Natural killer cell (primary cell): Measurements from ENCODE around the gene RPS5. TPM values are rescaled to one million over a fixed set of nuclear protein-coding genes. Genes with fewer than 3 reads are reported as not detected.

Experiments
- ATAC-seq, 3 donors: fragments of 150-1000 bp in 2 of 3; fragments of 200-7000 bp in 1 of 3; cut with Tn5 transposase; 1 replicate in 1 of 3; 2 replicates in 2 of 3; pipeline ENCODE4 v1.10.0; 2021; ENCODE audit warnings: mild to moderate bottlenecking in 2 of 3, moderate library complexity in 2 of 3
- DNase-seq, 2 donors: peaks; one replicate each; pipeline versions ENCODE4 v3.0.0 to v3.0.0-alpha.2; 2013 to 2021; ENCODE audit warnings: mixed read lengths in 1 of 2
- H3K27ac ChIP-seq: one replicate; pipeline ENCODE4 v1.5.1; 2013; ENCODE audit warnings: mild to moderate bottlenecking, low read length
- H3K27me3 ChIP-seq: one replicate; pipeline ENCODE4 v1.6.1; 2013; ENCODE audit warnings: low read length; ENCODE audit not compliant: control insufficient read depth, insufficient read depth
- H3K36me3 ChIP-seq: one replicate; pipeline ENCODE4 v1.6.1; 2013; ENCODE audit warnings: low read length; ENCODE audit not compliant: control insufficient read depth, insufficient read depth
- H3K4me1 ChIP-seq: one replicate; pipeline ENCODE4 v1.6.1; 2013; ENCODE audit warnings: low read length; ENCODE audit not compliant: control insufficient read depth, insufficient read depth
- H3K4me3 ChIP-seq: one replicate; pipeline ENCODE4 v1.5.1; 2013; ENCODE audit warnings: low read length
- H3K9me3 ChIP-seq: one replicate; pipeline ENCODE4 v1.6.1; 2013; ENCODE audit warnings: low read length; ENCODE audit not compliant: control insufficient read depth, insufficient read depth
- H3K27ac Mint-ChIP-seq, 2 donors: one replicate each; pipeline ENCODE4 v1.8.0; 2022; ENCODE audit warnings: mild to moderate bottlenecking in 2 of 2, mixed read lengths in 2 of 2, moderate library complexity in 1 of 2
- H3K27me3 Mint-ChIP-seq, 2 donors: one replicate each; pipeline ENCODE4 v1.8.0; 2022; ENCODE audit warnings: low read depth in 2 of 2, mixed read lengths in 2 of 2
- H3K36me3 Mint-ChIP-seq: one replicate; pipeline ENCODE4 v1.8.0; 2022; ENCODE audit warnings: mixed read lengths
- H3K4me1 Mint-ChIP-seq, 2 donors: one replicate each; pipeline ENCODE4 v1.8.0; 2022; ENCODE audit warnings: mixed read lengths in 2 of 2
- H3K4me3 Mint-ChIP-seq: one replicate; pipeline ENCODE4 v1.8.0; 2022; ENCODE audit warnings: mild to moderate bottlenecking, moderate library complexity, mixed read lengths
- H3K9me3 Mint-ChIP-seq, 2 donors: one replicate each; pipeline ENCODE4 v1.8.0; 2022; ENCODE audit warnings: mixed read lengths in 2 of 2
- CTCF ChIP-seq: fragments of 200-600 bp; IDR thresholded peaks from one replicate; pipeline ENCODE4 v1.8.0; 2022; ENCODE audit warnings: antibody characterized with exemption
- WGBS: methylation state at CpG from one replicate; pipeline ENCODE4 v1.1.7; 2013; ENCODE audit warnings: missing lambda C conversion rate; ENCODE audit not compliant: insufficient coverage; 5-methylcytosine and 5-hydroxymethylcytosine counted together
- intact Hi-C: fragments of 100-400 bp; cut with micrococcal nuclease; formaldehyde crosslinking; loops from one replicate; pipeline ENCODE4 v1.14.2; 2022
- total RNA-seq, 4 donors: library from RNA; stranded (reverse); fragments of 120-200 nt in 1 of 4; gene quantifications; one replicate each; pipeline versions ENCODE4 v1.2.3 to v1.2.4, GENCODE V29; 2013 to 2022

RPS5 gene
- total RNA-seq, 3 donors from 2014 or later (not counting 1 experiment from before 2014, with no cell fraction given) = 406 to 580 (median 525) TPM

GRCh38 chr19:58351990-58352755 is 34.9 kb upstream of the RPS5 start:
- Histone ChIP-seq H3K9me3 (no peaks in the 10 kb centered on the region), H3K27me3 (no peaks in the 10 kb centered on the region), H3K36me3 (no peaks in the 10 kb centered on the region), H3K4me3 (no peak overlapping the region), H3K4me1 (peaks cover 28% of the 10 kb centered on the region), H3K27ac (no peak overlapping the region)
- H3K36me3 Mint-ChIP-seq = no peaks in the 10 kb centered on the region
- intact Hi-C loops = no loop called here
- H3K9me3 Mint-ChIP-seq = no peaks in the 10 kb centered on the region
- no peak for ATAC-seq
- peaks cover 0 to 11% of the 10 kb centered on the region in 2 donors for H3K4me1 Mint-ChIP-seq
- no peak for DNase-seq
- TF ChIP-seq CTCF = no peak
- H3K4me3 Mint-ChIP-seq = no peak overlapping the region
- 90% methylated on average over 20 of the region's 23 CpGs for WGBS
- H3K27ac Mint-ChIP-seq = no peak overlapping the region
- peaks cover 0 to 15% of the 10 kb centered on the region in 2 donors for H3K27me3 Mint-ChIP-seq

- Mint-ChIP-seq H3K36me3 (no peaks in the 10 kb centered on the region), H3K27me3 (peaks cover 0 to 12% of the 10 kb centered on the region in 2 donors), H3K4me1 (peaks cover 0 to 11% of the 10 kb centered on the region in 2 donors), H3K9me3 (no peaks in the 10 kb centered on the region), H3K27ac (no peak within 1 kb of the TSS), H3K4me3 (no peak within 1 kb of the TSS)
- DNase-seq (no peak), ATAC-seq (no peak)
- Histone ChIP-seq H3K36me3 (no peaks in the 10 kb centered on the region), H3K4me3 (no peak within 1 kb of the TSS), H3K4me1 (peaks cover 27% of the 10 kb centered on the region), H3K9me3 (no peaks in the 10 kb centered on the region), H3K27ac (no peak within 1 kb of the TSS), H3K27me3 (no peaks in the 10 kb centered on the region)
- TF ChIP-seq CTCF = no peak
- 92% methylated on average over 26 of the region's 26 CpGs for WGBS
- intact Hi-C loops = no loop called here
Observed at GRCh38 chr19:58352760-58353671, 34.1 kb upstream of the RPS5 start, which contains the start of gene A1BG. Gene A1BG (minus strand): TSS chr19:58353492. CDS start chr19:58353437, 55 bp downstream.

- peaks cover 0 to 12% of the 10 kb centered on the region in 2 donors for H3K27me3 Mint-ChIP-seq
- no peak overlapping the region for H3K4me3 Mint-ChIP-seq
- no peaks in the 10 kb centered on the region for H3K9me3 Mint-ChIP-seq
- Histone ChIP-seq H3K4me1 (peaks cover 25% of the 10 kb centered on the region), H3K36me3 (no peaks in the 10 kb centered on the region), H3K27me3 (no peaks in the 10 kb centered on the region), H3K9me3 (no peaks in the 10 kb centered on the region), H3K4me3 (no peak overlapping the region), H3K27ac (no peak overlapping the region)
- H3K27ac Mint-ChIP-seq = no peak overlapping the region
- H3K36me3 Mint-ChIP-seq = no peaks in the 10 kb centered on the region
- no peak for TF ChIP-seq CTCF
- ATAC-seq (no peak), DNase-seq (no peak)
- H3K4me1 Mint-ChIP-seq = peaks cover 0 to 14% of the 10 kb centered on the region in 2 donors
- intact Hi-C loops = no loop called here
- 96% methylated on average over 15 of the region's 15 CpGs for WGBS
Observed at GRCh38 chr19:58353717-58354477, 33.2 kb upstream of the RPS5 start.
